Uterus (tissue), 2 donors: Measurements from ENCODE around the gene TMEM89.

Source experiments
- CTCF ChIP-seq, 4 experiments: fragments of 200-600 bp in 2 of 4; fragments of 450-650 bp in 2 of 4; sonication (generic) in 2 of 4; IDR thresholded peaks; one replicate each; pipeline ENCODE4 v1.5.1; 2016 to 2019; ENCODE audit warnings: antibody characterized with exemption in 4 of 4, mild to moderate bottlenecking in 2 of 4, moderate library complexity in 1 of 4
- POLR2A ChIP-seq, 2 donors: fragments of 450-650 bp; IDR thresholded peaks; one replicate each; pipeline ENCODE4 v1.6.1; 2016; ENCODE audit warnings: antibody characterized with exemption in 2 of 2, mild to moderate bottlenecking in 1 of 2, moderate library complexity in 1 of 2

GRCh38 chr3:48592519-48593087 is 29.0 kb downstream of the TMEM89 start:
- TF ChIP-seq CTCF (IDR thresholded peaks at IDR 0.05), result no peak
- TF ChIP-seq POLR2A (IDR thresholded peaks at IDR 0.05), result no peak
